ENCODE measurements around the gene RNF148.

RNF148 gene, protein sequence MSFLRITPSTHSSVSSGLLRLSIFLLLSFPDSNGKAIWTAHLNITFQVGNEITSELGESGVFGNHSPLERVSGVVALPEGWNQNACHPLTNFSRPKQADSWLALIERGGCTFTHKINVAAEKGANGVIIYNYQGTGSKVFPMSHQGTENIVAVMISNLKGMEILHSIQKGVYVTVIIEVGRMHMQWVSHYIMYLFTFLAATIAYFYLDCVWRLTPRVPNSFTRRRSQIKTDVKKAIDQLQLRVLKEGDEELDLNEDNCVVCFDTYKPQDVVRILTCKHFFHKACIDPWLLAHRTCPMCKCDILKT

DNA sequence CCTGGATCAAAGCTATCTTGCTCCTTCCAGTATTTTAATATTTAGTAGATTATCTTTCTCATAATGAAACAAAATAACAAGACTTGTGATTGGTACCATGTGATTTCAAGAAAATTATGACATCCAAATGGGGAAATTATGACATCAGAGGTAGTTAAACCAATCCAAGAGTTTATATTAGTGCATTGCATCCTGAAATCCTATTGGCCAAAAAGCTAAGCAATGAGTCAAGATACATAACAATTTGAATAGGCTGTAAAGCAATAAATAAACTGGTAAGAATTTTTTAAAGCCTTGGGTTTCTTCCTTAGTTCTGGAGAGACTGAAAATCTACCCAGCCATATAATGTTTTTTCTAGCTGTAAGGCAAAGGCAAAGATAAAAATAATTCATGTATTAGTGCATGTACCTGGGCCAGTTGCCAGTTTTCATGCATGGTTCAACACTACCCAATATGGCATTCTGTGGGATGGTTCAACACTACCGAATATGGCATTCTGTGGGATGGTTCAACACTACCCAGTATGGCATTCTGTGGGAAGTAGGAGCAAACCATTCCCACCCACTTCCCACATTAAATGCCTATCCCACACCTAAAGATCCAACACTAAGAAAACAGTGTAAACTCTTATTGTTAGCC is at the start of gene RNF148:
Gene RNF148, minus strand, starts transcription at position 51 of the 639 bp plus-strand sequence. CDS start 172 bp downstream, outside the sequence.
- no peak for DNase-seq

GRCh38 chr7:122750389-122750788 is 47.7 kb upstream of the RNF148 start:
- DNase-seq = no peak

DNA sequence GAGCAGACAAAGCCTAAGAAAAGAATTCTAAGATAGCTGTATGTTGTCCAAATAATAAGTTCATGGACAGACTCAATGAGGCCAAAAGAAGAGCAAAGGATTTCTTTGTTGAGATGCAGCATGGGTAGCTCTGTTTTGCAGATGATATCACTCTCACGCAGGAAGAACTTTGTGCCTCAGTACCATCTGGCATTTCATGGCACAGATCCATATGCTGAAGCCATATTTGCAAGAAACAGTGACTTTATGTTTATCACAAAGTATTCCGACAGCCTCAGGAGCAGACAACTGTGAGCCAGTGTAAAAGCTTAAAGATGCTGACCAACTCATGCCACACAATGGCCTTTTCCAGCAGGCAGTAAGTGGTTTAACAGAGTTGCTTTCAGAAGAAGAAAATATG is 45.5 kb upstream of the RNF148 start:
- DNase-seq = no peak

DNA sequence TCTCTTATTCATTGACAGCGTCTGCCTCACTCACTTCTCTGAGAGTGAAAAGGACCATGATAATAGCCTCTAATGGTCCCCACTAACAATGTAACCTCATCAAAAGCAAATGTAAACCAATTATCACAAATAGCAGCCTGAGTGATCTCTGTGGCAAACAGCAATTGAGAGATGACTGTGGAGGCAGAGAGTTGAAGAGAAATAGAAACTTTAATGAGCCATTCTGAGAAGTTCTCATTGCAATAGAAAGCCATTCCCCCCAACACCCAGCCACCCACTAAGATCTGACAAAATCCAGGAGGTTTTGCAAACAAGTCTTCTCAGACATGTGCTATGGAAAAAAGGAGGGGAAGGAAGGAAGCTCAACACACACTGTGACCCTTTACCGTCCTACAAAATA is 44.2 kb upstream of the RNF148 start:
- no peak for DNase-seq

GRCh38 chr7:122743211-122743610 is 40.5 kb upstream of the RNF148 start:
- no peak for DNase-seq

- no peak for DNase-seq
Observed at GRCh38 chr7:122738947-122739346, 36.2 kb upstream of the RNF148 start.

DNA sequence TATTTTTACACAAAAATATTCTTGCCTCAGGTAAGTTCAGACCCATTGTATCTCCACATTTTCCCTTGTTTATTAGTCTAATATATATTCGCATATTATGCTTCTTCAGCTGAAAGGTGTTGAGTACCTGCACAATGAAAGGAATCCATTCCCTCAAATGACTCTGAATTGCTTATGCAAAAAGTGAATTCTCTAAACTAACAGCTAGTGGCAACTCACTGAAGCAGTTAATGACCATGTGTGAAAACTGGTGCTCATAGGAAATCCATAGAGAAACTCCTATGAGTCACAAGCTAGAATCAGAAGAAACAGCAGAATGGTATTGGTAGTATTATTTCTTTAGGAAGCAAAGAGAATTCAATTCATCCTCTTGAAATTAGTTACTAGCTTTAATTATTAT is 33.5 kb upstream of the RNF148 start:
- no peak for DNase-seq

- DNase-seq = no peak
Observed at GRCh38 chr7:122727759-122728158, 25.0 kb upstream of the RNF148 start.

- DNase-seq = no peak
Observed at GRCh38 chr7:122727354-122727753, 24.6 kb upstream of the RNF148 start.

DNA sequence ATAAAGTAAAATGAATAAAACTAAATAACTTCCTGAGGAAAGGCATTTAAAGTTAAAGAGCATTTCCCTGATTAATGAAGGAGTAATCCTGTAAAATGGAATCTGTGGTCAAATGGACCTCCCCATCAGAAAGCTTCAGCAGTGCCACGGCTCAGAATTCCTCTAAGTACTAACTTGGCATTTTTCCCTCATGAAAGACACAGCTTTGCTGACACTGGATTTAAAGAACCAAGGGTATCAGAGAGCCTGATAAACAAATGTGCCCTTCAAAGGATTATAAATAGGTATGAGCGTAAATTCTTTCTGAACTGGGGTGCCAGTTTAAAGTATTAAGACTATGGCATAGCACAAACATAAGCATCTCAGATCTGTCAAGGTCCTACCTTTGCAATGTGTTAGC is 24.2 kb upstream of the RNF148 start:
- no peak for DNase-seq

- DNase-seq = no peak
Observed at GRCh38 chr7:122724366-122724765, 21.6 kb upstream of the RNF148 start.

GRCh38 chr7:122719010-122719578 is 16.4 kb upstream of the RNF148 start:
- no peak for DNase-seq

DNA sequence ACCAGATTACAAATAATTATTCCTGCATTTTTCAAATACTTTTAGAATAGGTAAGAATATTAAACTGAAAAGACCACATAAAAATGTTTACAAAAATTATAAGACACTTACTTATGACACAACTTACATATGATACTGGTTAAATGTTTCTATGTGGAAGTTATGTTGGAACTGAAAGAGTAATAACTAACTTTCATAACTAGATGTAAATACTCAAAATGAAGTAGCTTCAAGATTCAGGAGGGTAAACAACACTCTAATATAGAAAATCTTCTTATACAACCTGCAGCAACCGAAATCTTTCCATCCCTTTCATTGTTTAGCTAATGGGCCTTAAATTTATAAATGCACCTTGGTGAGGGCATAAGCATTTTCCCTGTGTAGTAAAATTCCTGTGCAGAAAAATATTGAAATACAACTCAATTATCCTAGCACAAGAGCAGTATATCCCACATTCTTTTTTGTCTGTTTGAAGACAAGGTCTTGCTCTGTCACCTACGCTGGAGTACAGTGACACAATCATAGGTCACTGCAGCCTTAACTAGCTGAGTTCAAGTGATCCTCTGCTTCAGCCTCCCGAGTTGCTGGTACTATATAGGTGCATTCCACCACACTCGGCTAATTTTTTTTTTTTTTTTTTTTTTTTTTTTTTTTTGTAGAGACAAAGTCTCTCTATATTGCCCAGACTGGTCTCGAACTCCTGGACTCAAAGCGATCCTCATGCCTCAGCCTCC is 14.8 kb upstream of the RNF148 start:
- no peak for DNase-seq

GRCh38 chr7:122715183-122715582 is 12.5 kb upstream of the RNF148 start:
- DNase-seq = no peak

GRCh38 chr7:122710916-122711315 is 8.2 kb upstream of the RNF148 start:
- DNase-seq = no peak

DNA sequence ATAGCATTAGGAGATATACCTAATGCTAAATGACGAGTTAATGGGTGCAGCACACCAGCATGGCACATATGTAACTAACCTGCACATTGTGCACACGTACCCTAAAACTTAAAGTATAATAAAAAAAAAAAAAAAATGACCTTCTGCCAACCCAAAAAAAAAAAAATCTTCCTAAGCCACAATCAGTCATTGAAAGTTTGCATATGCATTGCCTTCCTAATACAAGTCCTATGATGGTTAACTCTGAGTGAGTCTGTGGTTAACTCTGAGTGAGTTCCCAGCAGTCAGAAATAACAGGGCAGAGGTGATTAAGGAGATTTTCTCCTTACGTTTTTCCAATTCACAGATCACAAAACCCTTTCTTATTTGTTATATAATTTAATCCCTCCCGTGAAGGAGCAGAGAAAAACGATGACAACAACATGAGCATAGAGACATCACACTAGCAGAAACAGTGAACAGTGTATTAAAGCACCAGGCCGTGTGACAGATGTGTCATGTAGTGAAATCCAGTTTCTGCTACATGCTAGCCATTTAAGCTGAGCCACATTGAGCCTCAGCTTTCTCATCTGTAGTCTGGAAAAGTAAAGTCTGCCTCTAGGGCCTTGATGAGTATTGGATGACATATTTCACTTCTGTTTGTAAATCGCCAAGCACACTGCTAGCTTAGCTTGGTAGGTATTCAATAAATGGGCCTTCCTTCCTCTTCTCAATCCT is 7.4 kb upstream of the RNF148 start:
- DNase-seq = no peak

DNA sequence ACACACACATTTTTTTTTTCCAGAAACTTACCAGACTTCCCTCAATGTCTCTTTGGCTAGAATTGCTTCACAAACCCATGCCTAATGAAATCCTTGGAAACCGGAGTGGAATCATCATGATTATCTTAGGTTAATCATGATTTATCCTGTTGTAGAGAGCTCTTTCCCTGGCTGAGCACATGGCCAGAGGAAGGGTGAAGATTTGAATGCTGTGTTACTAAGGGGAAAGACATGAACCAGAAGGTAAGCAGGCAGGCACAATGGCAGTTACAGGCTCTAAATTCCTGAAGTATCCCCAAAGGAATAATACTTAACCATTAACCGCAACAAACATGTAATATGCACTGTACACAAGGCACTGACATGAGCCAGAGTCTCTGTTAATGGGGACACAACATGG is 4.1 kb upstream of the RNF148 start:
- DNase-seq = no peak

- no peak for DNase-seq
Observed at GRCh38 chr7:122699017-122699416, 3.7 kb downstream of the RNF148 start, which contains the start of gene RNF133. RNF133 (minus strand) TSS chr7:122699117; CDS start chr7:122698918, 199 bp downstream.

DNA sequence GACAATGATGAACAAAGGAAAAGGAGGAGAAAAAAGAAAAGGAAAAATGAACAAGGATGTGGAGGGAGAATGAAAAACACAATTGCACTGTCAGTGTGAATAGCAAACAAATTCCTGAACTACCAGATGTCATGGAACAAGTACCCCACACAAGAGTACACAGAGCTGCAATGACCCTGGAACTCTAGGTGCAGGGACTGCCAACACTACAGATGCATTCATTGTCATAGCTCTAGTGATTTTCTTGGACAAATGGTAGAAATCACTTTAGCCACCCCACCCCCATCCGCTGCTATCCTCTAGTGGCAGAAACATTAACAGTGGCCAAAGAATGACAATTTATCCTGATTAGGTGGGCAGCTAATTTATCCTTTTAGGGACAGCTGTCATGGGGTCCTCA is 6.9 kb downstream of the RNF148 start:
- no peak for DNase-seq

GRCh38 chr7:122694697-122695096 is 8.0 kb downstream of the RNF148 start:
- no peak for DNase-seq

- DNase-seq = no peak
Observed at GRCh38 chr7:122692769-122693309, 9.9 kb downstream of the RNF148 start.

- DNase-seq = no peak
Observed at GRCh38 chr7:122691569-122692235, 11.0 kb downstream of the RNF148 start.

Data from retina (tissue), 1 donor.